A549 (cell line): ENCODE data around the gene NTNG1. TPM values are rescaled to one million over a fixed set of nuclear protein-coding genes. Genes with fewer than 3 reads are reported as not detected.

Experiments
- ATAC-seq, 2 experiments: fragments of 200-7000 bp in 1 of 2; fragments of >200 bp in 1 of 2; cut with Nextera tagmentation in 1 of 2; cut with Tn5 transposase in 1 of 2; 3 replicates each; pipeline versions ENCODE4 v1.8.0 to v1.9.1; 2018 to 2020; ENCODE audit warnings: mild to moderate bottlenecking in 1 of 2, moderate library complexity in 1 of 2
- CTCF ChIA-PET: fragments of 300-600 bp; sonication (Branson Sonifier 250); formaldehyde crosslinking; extraction: SDS; loops from one replicate; lab custom pipeline; 2021; ENCODE audit warnings: antibody characterized with exemption, inconsistent platforms; lab: Yijun Ruan, JAX
- POLR2A ChIA-PET: fragments of 350-600 bp; formaldehyde crosslinking; extraction: SDS; loops from one replicate; lab custom pipeline; 2021; ENCODE audit warnings: antibody characterized with exemption, inconsistent platforms; lab: Yijun Ruan, JAX
- DNase-seq, 2 experiments: peaks; one replicate each; pipeline versions ENCODE4 v3.0.0 to v3.0.0-alpha.2; 2011 to 2016; ENCODE audit warnings: low read depth in 1 of 2, low spot score in 1 of 2
- FAIRE-seq: peaks from 2 replicates; lab custom pipeline; 2011; peaks lifted over from hg19 to GRCh38; lab: Jason Lieb, UNC
- H3K27ac ChIP-seq, 2 experiments: fragments of >200 bp; sonication (Bioruptor Twin); formaldehyde crosslinking; 3 replicates each; pipeline ENCODE4 v1.5.1; 2016 to 2017
- H3K4me1 ChIP-seq: fragments of >200 bp; sonication (Bioruptor Twin); formaldehyde crosslinking; 3 replicates; pipeline ENCODE4 v1.6.1; 2016
- H3K4me2 ChIP-seq: fragments of >200 bp; sonication (Bioruptor Twin); formaldehyde crosslinking; 3 replicates; pipeline ENCODE4 v1.6.1; 2016
- H3K4me3 ChIP-seq: fragments of >200 bp; sonication (Bioruptor Twin); formaldehyde crosslinking; 3 replicates; pipeline ENCODE4 v1.5.1; 2016
- H3K9me3 ChIP-seq: fragments of >200 bp; sonication (Bioruptor Twin); formaldehyde crosslinking; 3 replicates; pipeline ENCODE4 v1.6.1; 2016
- ATOH8 ChIP-seq: fragments of 250-450 bp; sonication (Bioruptor Pico); IDR thresholded peaks from 2 replicates; pipeline ENCODE4 v1.5.0; 2020; ENCODE audit warnings: low read depth, mild to moderate bottlenecking, moderate library complexity
- CEBPB ChIP-seq, 2 experiments: fragments of >200 bp in 1 of 2; sonication (Bioruptor Twin) in 1 of 2; formaldehyde crosslinking in 1 of 2; IDR thresholded peaks; 2 replicates each; pipeline ENCODE4 v1.6.1; 2012 to 2016
- CHD2 ChIP-seq: fragments of 150-350 bp; IDR thresholded peaks from 2 replicates; pipeline ENCODE4 v1.6.1; 2014; ENCODE audit warnings: low read length; ENCODE audit not compliant: partially characterized antibody
- CTCF ChIP-seq: fragments of >200 bp; sonication (Bioruptor Twin); formaldehyde crosslinking; IDR thresholded peaks from 3 replicates; pipeline ENCODE4 v1.5.1; 2016
- EP300 ChIP-seq, 2 experiments: fragments of >200 bp; sonication (Bioruptor Twin); formaldehyde crosslinking; IDR thresholded peaks; 2 replicates in 1 of 2; 3 replicates in 1 of 2; pipeline ENCODE4 v1.6.1; 2016 to 2017
- ESRRA ChIP-seq: fragments of 150-350 bp; IDR thresholded peaks from 2 replicates; pipeline ENCODE4 v1.6.1; 2014; ENCODE audit warnings: mild to moderate bottlenecking, low read length, borderline replicate concordance
- HDAC2 ChIP-seq: fragments of 200-600 bp; sonication (generic); IDR thresholded peaks from 2 replicates; pipeline ENCODE4 v1.6.1; 2016
- HOXA7 ChIP-seq: fragments of 250-450 bp; sonication (Bioruptor Pico); IDR thresholded peaks from 2 replicates; pipeline ENCODE4 v1.5.0; 2020; ENCODE audit warnings: mild to moderate bottlenecking, moderate library complexity
- HOXB5 ChIP-seq: fragments of 250-450 bp; sonication (Bioruptor Pico); IDR thresholded peaks from 2 replicates; pipeline ENCODE4 v1.5.0; 2020; ENCODE audit warnings: mild to moderate bottlenecking, moderate library complexity
- KDM1A ChIP-seq: fragments of 200-600 bp; sonication (generic); IDR thresholded peaks from 2 replicates; pipeline ENCODE4 v1.6.1; 2016; ENCODE audit warnings: low read depth, mild to moderate bottlenecking
- MYC ChIP-seq: IDR thresholded peaks from 2 replicates; pipeline ENCODE4 v1.6.1; 2012; ENCODE audit warnings: mild to moderate bottlenecking, inconsistent platforms, low read length, improper control_type of control experiment, borderline replicate concordance
- NFE2L2 ChIP-seq: fragments of 150-350 bp; conservative IDR thresholded peaks from 2 replicates; pipeline ENCODE4 v1.6.1; 2014; ENCODE audit warnings: low read length
- POLR2A ChIP-seq: IDR thresholded peaks from 2 replicates; pipeline ENCODE4 v1.6.1; 2012; ENCODE audit warnings: mild to moderate bottlenecking, low read length
- RCOR1 ChIP-seq: fragments of 150-350 bp; IDR thresholded peaks from 2 replicates; pipeline ENCODE4 v1.6.1; 2014; ENCODE audit warnings: antibody characterized with exemption, low read length, low read depth
- RNF2 ChIP-seq: fragments of 200-600 bp; sonication (generic); IDR thresholded peaks from 2 replicates; pipeline ENCODE4 v1.6.1; 2016; ENCODE audit warnings: low read depth, mild to moderate bottlenecking, antibody characterized with exemption, moderate library complexity, borderline replicate concordance
- SREBF2 ChIP-seq: fragments of 450-650 bp; IDR thresholded peaks from 2 replicates; pipeline ENCODE4 v1.6.1; 2014; ENCODE audit warnings: mild to moderate bottlenecking, moderate library complexity
- TP53 ChIP-seq: fragments of 250-450 bp; sonication (Bioruptor Pico); IDR thresholded peaks from 2 replicates; pipeline ENCODE4 v1.5.0; 2021; ENCODE audit warnings: mild to moderate bottlenecking, moderate library complexity
- ZNF302 ChIP-seq: fragments of 250-450 bp; sonication (Bioruptor Pico); IDR thresholded peaks from 2 replicates; pipeline ENCODE4 v1.9.0; 2021; ENCODE audit warnings: inconsistent platforms, mild to moderate bottlenecking, moderate library complexity
- ZSCAN20 ChIP-seq: fragments of 250-450 bp; sonication (Bioruptor Pico); IDR thresholded peaks from 2 replicates; pipeline ENCODE4 v1.8.0; 2022; ENCODE audit warnings: mild to moderate bottlenecking, moderate library complexity
- WGBS: methylation state at CpG from one replicate; pipeline ENCODE4 v1.1.6; 2017; ENCODE audit errors: missing lambda C conversion rate; 5-methylcytosine and 5-hydroxymethylcytosine counted together
- polyA plus RNA-seq, 4 experiments: library from polyadenylated mRNA; depleted of rRNA in 3 of 4; stranded (reverse); fragments of >200 nt; fragmentation: RNase III in 1 of 4; extraction: RNeasy Plus Mini Kit Qiagen cat#74134 plus additional on column Dnase treatment in 1 of 4; gene quantifications; 2 replicates in 3 of 4; 3 replicates in 1 of 4; pipeline ENCODE4 v1.2.3, GENCODE V29; 2011 to 2017
- TF ChIP-seq, protein P1 (sequence below): IDR thresholded peaks from 2 replicates; pipeline ENCODE4 v1.6.1; 2012

NTNG1 gene
- polyA plus RNA-seq, 2 of the 4 experiments (the other 2 are of a cell fraction) = not detected

GRCh38 chr1:107479865-107480350, 339.1 kb downstream of the NTNG1 start:
- Histone ChIP-seq H3K27ac (no peak overlapping the region), H3K4me2 (no peak overlapping the region), H3K9me3 (no peaks in the 10 kb centered on the region), H3K4me3 (no peak overlapping the region), H3K4me1 (no peaks in the 10 kb centered on the region)
- CTCF ChIA-PET = no interaction called here
- 56% methylated on average over 10 of the region's 11 CpGs for WGBS
- TF ChIP-seq KDM1A (no peak), CHD2 (no peak)
- DNase-seq (no peak), FAIRE-seq (no peak), ATAC-seq (no peak)
- POLR2A ChIA-PET = no interaction called here

DNA sequence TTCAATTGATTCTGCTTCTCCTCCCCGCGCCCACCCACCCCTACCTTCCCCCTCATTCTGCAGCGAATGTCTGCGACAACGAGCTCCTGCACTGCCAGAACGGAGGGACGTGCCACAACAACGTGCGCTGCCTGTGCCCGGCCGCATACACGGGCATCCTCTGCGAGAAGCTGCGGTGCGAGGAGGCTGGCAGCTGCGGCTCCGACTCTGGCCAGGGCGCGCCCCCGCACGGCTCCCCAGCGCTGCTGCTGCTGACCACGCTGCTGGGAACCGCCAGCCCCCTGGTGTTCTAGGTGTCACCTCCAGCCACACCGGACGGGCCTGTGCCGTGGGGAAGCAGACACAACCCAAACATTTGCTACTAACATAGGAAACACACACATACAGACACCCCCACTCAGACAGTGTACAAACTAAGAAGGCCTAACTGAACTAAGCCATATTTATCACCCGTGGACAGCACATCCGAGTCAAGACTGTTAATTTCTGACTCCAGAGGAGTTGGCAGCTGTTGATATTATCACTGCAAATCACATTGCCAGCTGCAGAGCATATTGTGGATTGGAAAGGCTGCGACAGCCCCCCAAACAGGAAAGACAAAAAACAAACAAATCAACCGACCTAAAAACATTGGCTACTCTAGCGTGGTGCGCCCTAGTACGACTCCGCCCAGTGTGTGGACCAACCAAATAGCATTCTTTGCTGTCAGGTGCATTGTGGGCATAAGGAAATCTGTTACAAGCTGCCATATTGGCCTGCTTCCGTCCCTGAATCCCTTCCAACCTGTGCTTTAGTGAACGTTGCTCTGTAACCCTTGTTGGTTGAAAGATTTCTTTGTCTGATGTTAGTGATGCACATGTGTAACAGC, 339.9 kb downstream of the NTNG1 start:
- WGBS = 73% methylated on average over 35 of the region's 37 CpGs
- CTCF ChIA-PET = no interaction called here
- no peak for TF ChIP-seq ATOH8 (CRISPR knock-in tag)
- TF ChIP-seq HOXB5 (CRISPR knock-in tag) = no peak
- TF ChIP-seq MYC = no peak
- no peak for TF ChIP-seq NFE2L2
- TF ChIP-seq CTCF = no peak
- TF ChIP-seq, protein P1, sequence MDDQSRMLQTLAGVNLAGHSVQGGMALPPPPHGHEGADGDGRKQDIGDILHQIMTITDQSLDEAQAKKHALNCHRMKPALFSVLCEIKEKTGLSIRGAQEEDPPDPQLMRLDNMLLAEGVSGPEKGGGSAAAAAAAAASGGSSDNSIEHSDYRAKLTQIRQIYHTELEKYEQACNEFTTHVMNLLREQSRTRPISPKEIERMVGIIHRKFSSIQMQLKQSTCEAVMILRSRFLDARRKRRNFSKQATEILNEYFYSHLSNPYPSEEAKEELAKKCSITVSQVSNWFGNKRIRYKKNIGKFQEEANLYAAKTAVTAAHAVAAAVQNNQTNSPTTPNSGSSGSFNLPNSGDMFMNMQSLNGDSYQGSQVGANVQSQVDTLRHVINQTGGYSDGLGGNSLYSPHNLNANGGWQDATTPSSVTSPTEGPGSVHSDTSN = no peak
- no peak for TF ChIP-seq HOXA7 (CRISPR knock-in tag)
- TF ChIP-seq ZNF302 (CRISPR knock-in tag) = no peak
- TF ChIP-seq TP53 (CRISPR knock-in tag) = no peak
- no peak for TF ChIP-seq EP300 (IDR thresholded peaks at IDR 0.05)
- TF ChIP-seq ESRRA = no peak
- no peak for TF ChIP-seq CEBPB (IDR thresholded peaks at IDR 0.05)
- TF ChIP-seq ZSCAN20 (CRISPR knock-in tag) = no peak
- TF ChIP-seq RCOR1 = no peak
- no peak for TF ChIP-seq RNF2
- TF ChIP-seq POLR2A = no peak
- no peak for TF ChIP-seq SREBF2
- no peak for TF ChIP-seq HDAC2

More for the DNA sequence above, 339.9 kb downstream of the NTNG1 start:
- FAIRE-seq (no peak), DNase-seq (no peak), ATAC-seq (no peak)
- Histone ChIP-seq H3K4me2 (no peak overlapping the region), H3K4me3 (no peak overlapping the region), H3K9me3 (no peaks in the 10 kb centered on the region), H3K27ac (no peak overlapping the region), H3K4me1 (no peaks in the 10 kb centered on the region)
- POLR2A ChIA-PET = no interaction called here
